ENCODE data around the gene ZMYND10.
"Not testable (repeated sequence)": the region's sequence is repeated elsewhere in the genome, so short reads cannot be mapped to it uniquely, and the experiment has no call there.

ZMYND10 gene

GRCh38 chr3:50325113-50325480 is 20.4 kb downstream of the ZMYND10 start:
- no peak for DNase-seq (ENCODE audit: low spot score)

- DNase-seq (ENCODE audit: low spot score): no peak
Measured at GRCh38 chr3:50324351-50325112, 21.0 kb downstream of the ZMYND10 start.

DNA sequence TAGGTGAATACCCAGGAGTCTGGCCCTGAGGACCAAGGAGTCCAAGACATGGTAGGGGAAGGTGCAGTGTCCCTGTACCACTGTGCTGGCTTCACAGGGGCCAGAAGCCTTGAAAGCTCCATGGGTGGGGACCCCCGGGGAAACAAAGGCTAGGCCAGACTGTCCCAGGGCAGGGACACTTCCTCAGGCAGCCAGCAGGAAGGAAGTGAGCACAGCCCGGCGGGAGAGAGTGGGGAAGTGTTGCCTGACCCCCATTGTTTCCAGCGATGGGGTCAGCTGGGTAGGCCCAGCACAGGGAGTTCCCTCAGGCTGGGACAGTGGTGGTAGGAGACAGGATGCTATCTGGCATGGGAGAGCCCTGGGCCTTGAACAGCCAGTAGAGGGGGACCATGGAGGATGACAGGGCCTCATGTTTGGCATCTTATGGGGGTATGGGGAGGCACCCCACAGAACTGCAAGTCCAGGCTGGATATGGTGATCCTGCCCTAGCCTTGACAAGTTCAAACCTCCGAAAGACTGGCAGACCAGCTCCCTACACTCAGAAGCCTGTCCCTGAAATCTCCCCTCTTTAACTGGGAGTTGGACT is 21.8 kb downstream of the ZMYND10 start:
- no peak for DNase-seq (ENCODE audit: low spot score)

GRCh38 chr3:50323092-50323600 is 22.4 kb downstream of the ZMYND10 start:
- no peak for DNase-seq (ENCODE audit: low spot score)

DNA sequence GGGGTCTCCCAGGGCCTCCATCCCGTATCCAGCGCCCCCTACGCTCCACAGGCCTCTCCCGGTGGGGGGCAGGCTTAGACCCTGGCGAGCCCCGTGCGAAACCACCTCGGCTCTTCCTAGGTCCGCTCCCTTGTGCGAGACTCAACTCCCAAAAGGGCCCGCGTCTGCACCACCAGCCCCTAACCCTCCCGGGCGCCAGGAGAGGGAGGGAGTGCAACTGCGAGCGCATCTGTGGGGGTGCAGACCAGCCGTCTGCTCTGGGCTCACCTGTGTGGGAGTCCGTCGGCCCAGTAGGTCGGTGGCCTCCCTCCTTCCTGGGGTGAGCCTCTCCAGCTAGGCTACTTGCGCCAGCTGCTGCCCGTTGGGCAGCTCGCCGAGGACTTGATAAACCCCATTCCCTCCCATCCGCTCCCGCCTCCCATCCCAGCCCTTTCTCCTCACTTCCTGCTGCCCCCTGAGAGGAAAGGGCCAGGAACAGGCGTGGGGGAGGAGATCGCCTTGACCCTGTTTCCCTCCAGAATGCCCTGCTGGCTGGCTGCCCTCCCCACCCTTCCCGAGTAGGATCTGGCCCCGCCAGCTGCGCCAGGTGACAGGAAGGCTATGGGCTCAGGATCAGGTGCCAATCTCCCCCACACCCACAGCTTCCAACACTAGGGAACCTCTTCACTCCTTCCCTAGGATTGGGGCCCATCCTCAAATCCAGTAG is 23.0 kb downstream of the ZMYND10 start, which contains the start of gene HYAL2:
TSS of gene HYAL2 (minus strand) at position 360 of the 706 bp plus-strand sequence. CDS start 2,256 bp downstream, outside the sequence.
- no peak for DNase-seq (ENCODE audit: low spot score)

DNA sequence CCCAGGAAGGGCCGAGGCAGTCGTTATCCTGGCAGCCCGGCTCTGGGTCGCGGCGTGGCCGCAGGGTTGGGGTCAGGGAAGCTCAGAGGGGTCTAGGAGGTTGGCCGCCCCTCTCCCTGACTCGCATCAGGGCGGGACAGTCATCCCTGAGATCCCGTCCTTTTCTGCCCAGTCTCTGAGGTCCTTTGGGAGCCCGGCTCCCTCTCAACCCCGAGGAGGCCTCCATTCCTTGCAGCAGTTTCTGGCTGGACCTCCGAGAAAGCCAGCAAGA is 23.5 kb downstream of the ZMYND10 start:
- DNase-seq (ENCODE audit: low spot score): no peak

DNA sequence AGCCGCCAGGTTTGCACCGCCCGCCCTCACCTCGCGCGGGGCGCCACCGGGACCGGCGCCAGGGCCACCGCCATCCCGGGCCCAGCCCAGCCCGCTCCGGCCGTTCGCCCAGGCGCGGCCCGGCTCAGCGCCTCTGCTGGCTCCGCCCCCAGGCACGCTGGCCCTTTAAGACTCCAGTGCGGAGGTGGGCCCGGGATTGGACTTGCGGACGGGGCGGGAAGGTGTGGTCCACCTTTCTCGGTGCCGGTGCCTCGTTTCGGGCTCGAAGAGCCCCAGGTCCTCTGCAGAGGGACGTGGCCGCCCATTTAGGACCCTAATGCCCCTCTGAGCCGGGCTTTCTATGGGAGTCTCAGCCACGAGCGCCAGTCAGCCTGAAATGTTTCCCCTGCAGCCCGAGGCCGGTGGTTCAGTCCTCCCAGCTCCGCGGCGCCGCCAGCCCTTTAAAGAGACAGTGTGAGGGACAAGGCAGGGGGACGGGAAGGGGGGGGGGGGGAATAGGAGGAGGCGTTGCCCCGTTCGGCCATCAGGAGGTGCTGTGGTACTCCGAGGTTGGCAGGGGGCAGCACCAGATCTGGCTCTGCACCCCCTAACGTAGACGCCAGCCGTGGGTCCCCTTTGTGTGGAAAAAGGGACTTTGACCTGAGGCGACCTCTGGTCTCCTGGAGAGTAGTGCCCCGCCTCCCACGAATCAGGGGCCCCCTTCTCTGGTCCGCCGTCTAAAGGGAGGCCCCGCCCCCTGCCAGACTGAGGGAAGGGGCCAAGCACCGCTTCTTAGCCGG is 24.0 kb downstream of the ZMYND10 start:
- peak; percentile 95 for DNase-seq (ENCODE audit: low spot score)

- no peak for DNase-seq (ENCODE audit: low spot score)
Measured at GRCh38 chr3:50320853-50321335, 24.6 kb downstream of the ZMYND10 start.

- DNase-seq (ENCODE audit: low spot score): no peak
Measured at GRCh38 chr3:50319894-50320625, 25.5 kb downstream of the ZMYND10 start.

- DNase-seq (ENCODE audit: low spot score): no peak
Measured at GRCh38 chr3:50319181-50319893, 26.2 kb downstream of the ZMYND10 start.

DNA sequence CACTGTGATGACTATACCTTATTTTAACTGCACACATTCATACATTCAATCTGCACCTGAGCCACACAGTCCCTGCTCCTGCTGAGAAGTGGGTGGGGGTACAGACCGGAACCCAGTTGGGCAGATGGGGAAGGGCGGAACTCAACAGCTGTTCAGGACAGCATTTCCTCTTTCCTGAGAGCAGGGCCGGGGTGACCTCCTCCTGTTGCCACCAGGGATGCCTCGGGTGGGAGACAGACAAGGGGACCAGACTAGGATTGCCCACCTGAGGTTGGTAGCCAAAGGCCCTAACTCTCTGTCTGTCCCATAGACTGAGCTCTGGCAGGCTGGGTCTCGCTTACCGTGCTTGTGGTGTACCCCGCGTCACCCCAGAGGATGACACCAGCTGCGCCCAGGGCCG is 26.9 kb downstream of the ZMYND10 start:
- no peak for DNase-seq (ENCODE audit: low spot score)

DNA sequence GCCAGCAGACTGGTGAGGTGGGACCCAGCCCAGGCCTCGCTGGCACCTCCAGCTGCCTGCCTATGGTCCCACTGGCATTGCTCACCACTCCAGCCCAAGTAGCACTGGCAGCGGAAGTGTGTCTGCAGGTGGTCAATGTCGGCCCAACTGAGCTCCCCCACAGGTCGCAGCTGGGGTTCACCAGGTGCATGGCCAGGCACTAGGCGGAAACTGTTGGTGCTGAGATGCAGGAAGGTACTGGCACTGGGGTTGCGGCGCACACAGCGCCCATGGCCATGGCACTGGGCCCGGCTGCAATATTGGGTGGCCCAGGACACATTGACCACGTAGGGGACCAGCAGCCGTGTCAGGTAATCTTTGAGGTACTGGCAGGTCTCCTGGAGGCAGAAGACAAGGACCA is 27.4 kb downstream of the ZMYND10 start:
- DNase-seq (ENCODE audit: low spot score): no peak

DNA sequence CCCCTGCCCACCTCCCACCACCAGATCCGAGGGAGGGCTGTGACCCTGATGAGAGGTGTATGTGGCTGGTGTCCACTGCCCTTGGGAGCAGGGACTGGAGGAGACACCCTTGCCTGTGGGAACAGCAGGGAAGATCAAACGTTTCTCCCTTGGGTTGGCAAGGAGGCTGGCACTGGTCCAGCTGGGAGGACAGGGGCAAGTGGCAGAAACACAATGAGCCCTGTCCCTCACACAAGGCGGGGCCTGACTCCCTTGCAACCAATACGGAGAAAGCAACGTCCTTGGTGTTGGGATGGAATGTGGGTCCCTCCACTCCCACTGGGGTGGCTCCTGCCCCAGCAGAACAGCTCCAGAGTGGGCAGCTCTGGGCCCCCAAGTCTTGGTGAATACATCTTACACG is 28.2 kb downstream of the ZMYND10 start:
- DNase-seq (ENCODE audit: low spot score): no peak

DNA sequence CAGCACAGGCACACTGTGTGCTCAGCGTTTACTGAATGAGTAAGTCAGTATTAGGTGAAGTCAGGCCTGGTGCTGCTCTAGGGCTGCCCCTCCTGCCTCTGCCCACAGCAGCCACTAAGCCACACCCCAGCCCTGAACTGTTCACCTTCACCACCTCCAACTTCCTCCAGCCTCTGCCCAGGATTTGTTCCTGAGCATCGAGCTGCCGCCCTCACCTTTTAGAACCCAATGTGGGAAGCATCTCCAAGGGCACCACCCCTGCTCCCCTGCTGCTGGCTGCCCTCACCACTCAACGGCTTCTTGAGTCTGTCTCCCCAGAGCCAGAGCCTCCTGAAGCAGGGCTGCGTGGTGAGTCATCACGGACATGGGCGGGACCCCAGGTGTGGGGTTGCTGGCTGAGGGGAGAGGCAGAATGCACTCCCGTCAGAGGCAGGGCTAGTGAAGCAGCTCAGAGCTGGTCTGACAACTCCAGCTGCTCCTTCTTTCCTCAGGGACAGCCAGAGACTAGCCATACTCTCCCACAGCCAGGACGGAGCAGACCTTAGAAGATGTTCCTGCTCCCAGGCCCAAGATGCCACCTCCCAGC is 28.8 kb downstream of the ZMYND10 start:
- DNase-seq (ENCODE audit: low spot score): no peak

- DNase-seq (ENCODE audit: low spot score): no peak
Measured at GRCh38 chr3:50314816-50315215, 30.7 kb downstream of the ZMYND10 start.

- DNase-seq (ENCODE audit: low spot score): no peak
Measured at GRCh38 chr3:50314342-50314741, 31.2 kb downstream of the ZMYND10 start.

- DNase-seq (ENCODE audit: low spot score): not testable (repeated sequence)
Measured at GRCh38 chr3:50312041-50312440, 33.5 kb downstream of the ZMYND10 start.

DNA sequence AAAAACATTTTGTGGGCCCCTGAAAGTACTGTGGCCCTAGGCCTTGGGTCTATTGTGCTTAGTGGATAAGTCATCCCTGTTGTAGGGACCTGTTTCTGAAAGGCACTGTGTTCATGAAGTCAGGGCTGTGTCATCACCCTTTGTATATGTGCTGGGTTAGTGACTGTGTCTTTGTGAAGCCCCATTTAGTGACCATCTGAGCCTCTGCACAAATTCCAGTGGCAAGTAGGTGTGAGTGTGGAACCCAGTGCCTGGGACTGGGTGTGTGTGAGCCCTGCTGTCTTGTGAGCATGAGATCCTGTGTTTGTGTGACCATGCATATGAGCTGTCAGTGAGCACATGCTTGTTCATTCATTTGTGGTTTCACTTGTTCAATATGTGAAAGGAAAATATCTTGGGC is 40.9 kb downstream of the ZMYND10 start:
- no peak for DNase-seq (ENCODE audit: low spot score)

GRCh38 chr3:50303013-50303815 is 42.3 kb downstream of the ZMYND10 start, which contains the start of gene HYAL1:
TSS of gene HYAL1 (minus strand) at chr3:50303574. CDS start at chr3:50302956, 618 bp downstream.
- DNase-seq (ENCODE audit: low spot score): peak; percentile 64

All from left forelimb (tissue), 1 donor.